ENCODE results near the gene ATP6V1G2. TPM values are rescaled to one million over a fixed set of nuclear protein-coding genes. Genes with fewer than 3 reads are reported as not detected.
"Not testable (repeated sequence)": the region's sequence is repeated elsewhere in the genome, so short reads cannot be mapped to it uniquely, and the experiment has no call there.

The ATP6V1G2 gene
- total RNA-seq, 1 donor from 2014 or later, result 95.6 TPM

GRCh38 chr6:31558631-31559500 is 12.5 kb upstream of the ATP6V1G2 start:
- Mint-ChIP-seq H3K9me3 (ENCODE audit: unreplicated experiment) (peaks cover 6% of the 10 kb centered on the region), H3K4me3 (ENCODE audit: unreplicated experiment) (peak overlapping the region; percentile 5), H3K4me1 (ENCODE audit: low read depth, unreplicated experiment) (peaks cover 4% of the 10 kb centered on the region), H3K36me3 (ENCODE audit: unreplicated experiment) (peaks cover 4% of the 10 kb centered on the region), H3K27ac (ENCODE audit: unreplicated experiment) (no peak overlapping the region), H3K27me3 (ENCODE audit: unreplicated experiment) (peaks cover 3% of the 10 kb centered on the region)
- DNase-seq, result no peak
- TF ChIP-seq CTCF (IDR thresholded peaks at IDR 0.05; ENCODE audit: partially characterized antibody, unreplicated experiment), result no peak

DNA sequence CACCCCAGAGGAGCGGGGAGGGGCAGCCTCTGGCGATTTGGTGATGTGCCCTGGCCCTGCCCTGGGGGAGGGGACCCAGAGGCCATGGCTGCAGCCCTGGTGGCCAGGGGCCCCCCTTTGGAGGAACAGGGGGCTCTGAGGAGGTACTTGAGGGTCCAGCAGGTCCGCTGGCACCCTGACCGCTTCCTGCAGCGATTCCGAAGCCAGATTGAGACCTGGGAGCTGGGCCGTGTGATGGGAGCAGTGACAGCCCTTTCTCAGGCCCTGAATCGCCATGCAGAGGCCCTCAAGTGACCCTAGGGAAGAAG is 11.9 kb upstream of the ATP6V1G2 start:
- no peak overlapping the region for H3K27ac Mint-ChIP-seq (ENCODE audit: unreplicated experiment)
- H3K36me3 Mint-ChIP-seq (ENCODE audit: unreplicated experiment), result peaks cover 4% of the 10 kb centered on the region
- H3K4me3 Mint-ChIP-seq (ENCODE audit: unreplicated experiment), result no peak overlapping the region
- no peak for DNase-seq
- peaks cover 6% of the 10 kb centered on the region for H3K9me3 Mint-ChIP-seq (ENCODE audit: unreplicated experiment)
- peaks cover 3% of the 10 kb centered on the region for H3K27me3 Mint-ChIP-seq (ENCODE audit: unreplicated experiment)
- peaks cover 4% of the 10 kb centered on the region for H3K4me1 Mint-ChIP-seq (ENCODE audit: low read depth, unreplicated experiment)
- TF ChIP-seq CTCF (IDR thresholded peaks at IDR 0.05; ENCODE audit: partially characterized antibody, unreplicated experiment), result no peak

DNA sequence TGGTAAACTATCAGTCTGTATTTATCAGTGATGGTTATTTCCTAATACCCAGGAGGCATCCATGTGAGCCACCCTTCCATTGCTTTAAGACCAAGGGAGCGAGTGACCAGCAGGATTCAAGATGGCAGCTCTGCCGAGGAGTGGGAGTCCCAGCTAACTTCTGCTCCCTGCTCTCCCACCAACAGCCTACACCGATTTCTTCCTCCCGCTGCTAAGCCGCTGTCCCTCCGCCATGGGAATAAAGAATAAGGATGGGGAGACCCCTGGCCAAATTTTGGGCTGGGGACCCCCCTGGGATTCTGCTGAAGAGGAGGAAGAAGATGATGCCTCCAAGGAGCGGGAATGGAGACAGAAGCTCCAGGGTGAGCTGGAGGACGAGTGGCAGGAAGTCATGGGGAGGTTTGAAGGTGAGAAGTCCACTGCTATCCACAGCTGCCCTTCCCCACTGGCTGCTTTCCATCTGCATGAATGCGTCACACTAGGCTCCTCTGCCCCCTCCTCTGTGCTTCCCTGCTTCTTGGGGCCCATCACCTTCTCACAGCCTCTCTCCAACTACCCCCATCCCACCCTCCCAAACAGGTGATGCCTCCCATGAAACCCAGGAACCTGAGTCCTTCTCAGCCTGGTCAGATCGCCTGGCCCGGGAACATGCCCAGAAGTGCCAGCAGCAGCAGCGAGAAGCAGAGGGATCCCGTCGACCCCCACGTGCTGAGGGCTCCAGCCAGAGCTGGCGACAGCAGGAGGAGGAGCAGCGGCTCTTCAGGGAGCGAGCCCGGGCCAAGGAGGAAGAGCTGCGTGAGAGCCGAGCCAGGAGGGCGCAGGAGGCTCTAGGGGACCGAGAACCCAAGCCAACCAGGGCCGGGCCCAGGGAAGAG is 11.3 kb upstream of the ATP6V1G2 start:
- Mint-ChIP-seq H3K9me3 (ENCODE audit: unreplicated experiment) (peaks cover 4% of the 10 kb centered on the region), H3K4me1 (ENCODE audit: low read depth, unreplicated experiment) (peaks cover 4% of the 10 kb centered on the region), H3K4me3 (ENCODE audit: unreplicated experiment) (no peak overlapping the region), H3K27ac (ENCODE audit: unreplicated experiment) (no peak overlapping the region), H3K36me3 (ENCODE audit: unreplicated experiment) (peaks cover 4% of the 10 kb centered on the region), H3K27me3 (ENCODE audit: unreplicated experiment) (peaks cover 3% of the 10 kb centered on the region)
- DNase-seq, result no peak
- TF ChIP-seq CTCF (IDR thresholded peaks at IDR 0.05; ENCODE audit: partially characterized antibody, unreplicated experiment), result no peak

DNA sequence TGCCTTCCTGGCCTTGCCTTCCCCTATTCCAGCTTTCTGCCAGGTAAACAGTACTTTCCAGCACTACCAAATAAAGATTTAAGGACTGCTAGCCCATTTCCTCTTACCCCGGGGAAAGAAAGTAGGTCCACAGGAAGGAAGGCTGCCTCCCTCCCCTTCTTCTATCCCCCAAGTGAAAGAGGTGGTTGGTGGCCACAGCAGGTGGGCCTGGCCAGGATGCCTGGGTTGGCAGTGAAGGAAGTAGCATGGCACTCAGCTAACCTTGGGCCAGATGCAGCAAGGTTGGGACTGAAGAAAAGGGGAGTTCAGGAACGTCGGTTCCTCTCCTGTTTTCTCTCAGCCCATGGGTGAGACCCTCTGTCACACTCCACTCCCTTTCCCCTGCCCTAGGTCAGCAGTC is 9.9 kb upstream of the ATP6V1G2 start:
- peaks cover 4% of the 10 kb centered on the region for H3K4me1 Mint-ChIP-seq (ENCODE audit: low read depth, unreplicated experiment)
- H3K36me3 Mint-ChIP-seq (ENCODE audit: unreplicated experiment), result peaks cover 4% of the 10 kb centered on the region

DNA sequence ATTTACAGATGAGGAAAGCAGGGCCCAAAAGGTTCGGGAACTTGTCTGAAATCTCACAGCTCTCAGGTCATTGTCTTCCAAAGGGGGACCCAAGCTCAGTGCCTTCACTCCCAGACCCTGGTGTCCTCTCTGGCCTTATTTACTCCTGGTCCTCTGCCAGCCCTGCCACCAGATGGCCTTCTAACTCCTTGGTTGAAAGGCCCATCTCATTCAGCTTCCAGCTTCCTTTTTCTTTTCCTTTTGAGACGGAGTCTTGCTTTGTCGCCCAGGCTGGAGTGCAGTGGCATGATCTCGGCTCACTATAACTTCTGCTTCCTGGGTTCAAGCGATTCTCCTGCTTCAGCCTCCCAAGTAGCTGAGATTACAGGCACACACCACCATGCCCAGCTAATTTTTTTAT is 5.0 kb upstream of the ATP6V1G2 start:
- not testable (repeated sequence) for H3K4me1 Mint-ChIP-seq (ENCODE audit: low read depth, unreplicated experiment); H3K4me3 Mint-ChIP-seq (ENCODE audit: unreplicated experiment)
- peak overlapping the region; percentile 38 for H3K27ac Mint-ChIP-seq (ENCODE audit: unreplicated experiment)

More for the DNA sequence above, 9.9 kb upstream of the ATP6V1G2 start:
- Mint-ChIP-seq H3K27me3 (ENCODE audit: unreplicated experiment) (peaks cover 3% of the 10 kb centered on the region), H3K4me3 (ENCODE audit: unreplicated experiment) (no peak overlapping the region), H3K9me3 (ENCODE audit: unreplicated experiment) (peaks cover 6% of the 10 kb centered on the region), H3K27ac (ENCODE audit: unreplicated experiment) (no peak overlapping the region)
- no peak for DNase-seq
- TF ChIP-seq CTCF (IDR thresholded peaks at IDR 0.05; ENCODE audit: partially characterized antibody, unreplicated experiment), result no peak

More for the DNA sequence above, 5.0 kb upstream of the ATP6V1G2 start:
- H3K9me3 Mint-ChIP-seq (ENCODE audit: unreplicated experiment), result peaks cover 11% of the 10 kb centered on the region
- peak; percentile 48 for DNase-seq
- not testable (repeated sequence) for H3K36me3 Mint-ChIP-seq (ENCODE audit: unreplicated experiment); H3K27me3 Mint-ChIP-seq (ENCODE audit: unreplicated experiment)

Data from glutamatergic neuron (in vitro differentiated cells).